GM18858 (cell line): ENCODE data around the gene CAMK2B.

ENCODE experiments used
- ATAC-seq: cut with Tn5 transposase; IDR thresholded peaks from one replicate; pipeline ENCODE4 v1.9.1; 2021; ENCODE audit not compliant: unreplicated experiment

CAMK2B gene

GRCh38 chr7:44330331-44330730 is 4.9 kb upstream of the CAMK2B start:
- no peak for ATAC-seq

DNA sequence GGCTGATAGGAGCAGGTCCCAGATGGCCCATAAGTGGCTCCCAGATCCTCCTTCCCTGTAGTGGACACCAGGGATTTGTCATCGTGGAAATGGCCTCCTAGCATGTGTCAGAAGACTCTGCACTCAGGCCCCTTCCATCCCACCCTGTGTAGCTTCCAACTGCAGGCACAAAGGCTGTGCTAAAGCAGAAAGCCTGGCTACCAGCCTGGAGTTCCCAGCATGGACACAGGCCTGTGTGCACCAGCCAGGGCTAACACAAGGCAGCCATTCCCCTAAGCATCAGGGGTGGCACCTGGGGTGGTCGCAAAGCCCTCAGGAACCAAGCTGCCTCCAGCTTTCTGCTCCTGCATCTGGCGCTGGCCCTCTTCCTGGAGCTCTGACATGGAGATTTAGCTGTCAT is 4.5 kb upstream of the CAMK2B start:
- no peak for ATAC-seq

DNA sequence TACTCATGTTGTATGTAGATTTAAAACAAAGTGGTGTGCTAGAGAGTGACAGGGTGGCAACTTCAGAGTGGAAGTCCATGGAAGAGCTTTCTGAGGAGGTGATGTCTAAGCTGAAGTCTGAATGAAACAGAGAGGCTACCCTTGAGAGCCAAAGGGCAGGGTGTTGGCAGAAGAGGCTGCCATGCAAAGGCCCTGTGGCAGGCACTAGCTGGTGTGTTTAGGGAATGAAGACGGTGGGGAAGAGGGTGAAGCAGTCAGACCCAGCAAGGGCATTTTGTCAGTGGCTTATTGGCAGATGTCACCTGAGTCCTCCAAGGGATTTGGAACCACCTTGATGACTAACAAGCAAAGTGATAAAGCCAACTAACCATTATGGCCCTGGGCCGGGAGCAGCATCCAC is 3.7 kb upstream of the CAMK2B start:
- no peak for ATAC-seq

- no peak for ATAC-seq
Measured at GRCh38 chr7:44327981-44328380, 2.6 kb upstream of the CAMK2B start.

DNA sequence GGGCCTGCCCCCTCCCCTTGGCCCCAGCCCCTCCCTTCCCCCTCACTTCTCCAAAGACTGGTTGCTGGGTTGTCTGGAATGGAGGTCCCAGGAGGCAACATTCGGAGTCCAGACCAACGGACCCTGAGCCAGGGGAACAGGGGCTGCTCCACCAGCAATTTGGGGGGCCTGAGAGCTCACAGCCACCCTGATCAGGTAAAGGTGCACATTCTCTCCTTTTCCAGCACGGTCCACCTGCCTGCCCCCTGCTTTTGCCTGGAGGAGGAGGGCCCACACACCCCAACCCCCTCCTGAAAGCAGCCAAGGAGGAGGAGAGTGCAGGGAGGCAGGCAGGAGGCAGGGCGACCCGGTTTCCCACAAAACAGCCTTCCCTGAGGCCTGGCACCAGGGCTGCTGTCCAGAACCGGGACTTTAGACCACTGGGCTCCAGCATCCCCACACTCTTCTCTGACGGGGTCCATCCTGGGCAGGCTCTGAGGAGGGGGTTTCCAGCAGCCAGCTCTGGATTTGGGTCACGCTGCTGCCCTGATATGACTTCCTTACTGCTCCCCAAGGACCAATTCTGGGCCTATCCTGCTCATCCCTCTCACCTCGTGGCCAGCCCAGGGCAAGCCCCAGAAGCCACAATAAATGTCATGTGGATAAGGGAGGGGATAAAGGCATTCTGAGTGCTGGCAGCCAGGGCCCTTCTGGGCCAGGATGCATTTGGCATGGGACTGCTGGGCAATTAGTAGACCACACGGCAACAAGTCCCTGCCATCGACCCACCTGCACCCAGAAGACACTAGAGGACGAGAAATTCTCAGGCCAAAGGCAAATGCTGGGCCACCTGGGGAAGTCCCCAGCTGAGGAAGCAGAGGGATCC is 1.1 kb upstream of the CAMK2B start:
- ATAC-seq, result no peak

GRCh38 chr7:44325811-44326241 is 432 bp upstream of the CAMK2B start:
- no peak for ATAC-seq

DNA sequence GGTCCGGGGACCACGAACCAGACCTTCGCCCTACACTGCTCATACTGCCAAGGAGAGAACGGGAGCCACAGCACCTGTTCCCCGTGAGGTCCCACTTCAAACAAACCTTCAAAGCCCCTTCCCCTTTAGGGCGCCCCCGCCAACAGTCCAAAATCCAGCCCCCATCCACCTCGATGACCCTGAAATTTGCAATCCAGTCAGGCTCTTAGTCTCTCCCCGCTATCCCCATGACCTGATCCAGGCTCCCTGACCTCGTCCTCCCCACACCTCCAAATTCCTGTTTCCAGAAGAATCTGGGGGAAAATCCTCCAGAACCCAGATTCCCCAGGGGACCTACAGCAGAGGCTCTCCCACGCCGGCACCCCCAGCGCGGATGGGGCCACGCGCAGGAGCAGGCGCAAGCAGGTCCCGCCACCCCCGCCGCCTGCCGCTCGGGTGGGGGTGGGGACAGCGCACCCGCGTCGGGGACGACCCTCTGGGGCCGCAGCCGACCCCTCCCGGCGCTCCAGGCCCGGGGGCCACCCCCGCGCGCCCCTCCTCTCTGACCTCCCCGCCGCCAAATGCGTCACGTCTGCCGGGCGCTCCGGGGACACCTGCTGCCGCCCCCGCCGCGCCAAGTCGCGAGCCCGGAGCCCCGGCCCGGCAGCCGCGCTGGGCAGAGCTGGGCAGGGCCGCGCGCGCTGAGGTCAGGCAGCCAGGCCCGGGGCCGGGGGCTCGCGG is 753 bp downstream of the CAMK2B start:
- no peak for ATAC-seq

DNA sequence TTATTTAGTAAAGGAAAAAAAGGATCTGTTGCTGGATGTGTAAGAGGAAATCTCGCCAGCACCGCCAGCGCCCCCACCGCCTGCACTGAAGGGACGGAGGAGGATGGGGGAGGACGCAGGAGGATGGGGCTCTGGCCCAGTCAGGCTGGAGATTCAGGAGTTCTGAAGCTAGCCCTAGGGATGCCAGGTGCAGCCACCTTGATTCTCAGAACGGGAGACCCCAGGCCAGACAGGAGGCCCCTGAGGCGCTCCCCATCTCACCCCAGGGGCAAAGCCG is 1.3 kb downstream of the CAMK2B start:
- no peak for ATAC-seq

DNA sequence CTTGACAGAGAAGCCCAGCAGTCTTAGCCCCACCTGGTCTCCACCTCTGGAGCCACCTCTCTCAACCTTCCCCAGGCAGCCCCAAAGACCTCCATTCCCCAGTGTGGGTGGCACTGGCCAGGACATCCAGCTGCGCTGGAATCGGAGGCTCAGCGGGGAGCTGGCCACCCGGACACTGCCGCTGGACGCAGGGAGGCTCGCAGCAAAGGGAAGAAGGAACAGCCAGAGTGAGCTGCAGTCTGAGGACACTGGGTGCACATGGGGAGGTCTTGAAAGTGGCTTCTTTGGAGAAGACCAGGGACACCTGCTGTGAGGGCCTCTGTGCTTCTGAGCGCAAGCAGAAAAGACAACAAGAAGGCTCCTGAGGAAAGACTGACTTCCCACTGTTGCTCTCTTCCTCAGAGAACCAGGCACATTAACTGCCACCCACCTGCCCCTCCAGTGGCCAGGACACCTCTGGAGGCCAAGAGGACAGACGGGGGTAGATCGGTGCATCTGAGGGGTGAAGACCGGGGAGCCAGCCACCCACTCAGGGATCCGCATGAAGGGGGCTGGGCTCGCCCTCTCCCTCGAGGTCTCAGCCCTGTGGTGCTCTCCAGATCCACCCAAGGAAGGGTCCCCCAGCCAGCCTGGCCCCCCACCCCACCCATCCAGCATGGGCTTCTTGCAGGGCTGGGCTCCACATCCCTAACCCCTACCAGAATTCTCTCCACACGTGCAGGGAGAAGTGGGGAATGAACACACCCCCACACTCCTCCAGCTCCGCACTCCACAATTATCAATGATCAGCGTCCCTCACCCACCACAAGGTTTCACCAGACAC is 1.8 kb downstream of the CAMK2B start:
- no peak for ATAC-seq

DNA sequence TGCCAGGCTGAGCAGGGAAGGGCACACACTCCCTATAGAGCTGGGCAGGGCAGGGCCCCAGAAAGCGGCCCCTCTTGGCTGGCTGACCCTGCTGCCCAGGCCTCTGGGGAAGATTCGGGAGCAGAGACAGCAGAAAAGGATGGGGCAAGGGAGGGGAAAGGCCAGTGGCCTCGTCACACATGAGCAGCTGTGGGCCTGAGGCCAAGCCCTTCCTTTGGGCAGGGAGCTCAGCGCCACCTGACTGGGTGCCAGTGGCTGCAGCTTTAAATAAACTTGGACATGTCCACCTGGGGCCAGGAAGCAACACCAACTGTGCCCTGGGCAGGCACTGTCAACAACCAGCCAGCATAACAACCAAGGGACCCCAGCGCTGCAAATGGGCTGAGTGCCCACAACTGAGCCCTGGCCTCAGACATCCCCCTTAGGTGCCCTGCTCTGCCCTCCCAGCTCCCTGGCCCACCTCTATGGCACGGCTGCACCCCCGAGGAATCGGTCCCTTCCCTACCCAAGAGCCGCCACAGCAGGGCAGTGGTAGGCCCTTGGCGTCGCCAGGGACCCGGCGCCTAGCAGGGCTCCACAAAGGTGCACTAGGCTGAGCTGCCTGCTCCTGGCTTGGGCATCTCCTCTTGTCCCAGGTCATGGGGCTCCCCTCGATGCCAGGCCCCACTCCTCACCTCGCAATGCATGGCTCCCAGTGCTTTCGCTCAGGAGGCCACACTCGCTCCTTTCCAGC is 2.6 kb downstream of the CAMK2B start:
- no peak for ATAC-seq

GRCh38 chr7:44321796-44322195 is 3.6 kb downstream of the CAMK2B start:
- ATAC-seq, result no peak

GRCh38 chr7:44320794-44321371 is 4.5 kb downstream of the CAMK2B start:
- ATAC-seq, result no peak

DNA sequence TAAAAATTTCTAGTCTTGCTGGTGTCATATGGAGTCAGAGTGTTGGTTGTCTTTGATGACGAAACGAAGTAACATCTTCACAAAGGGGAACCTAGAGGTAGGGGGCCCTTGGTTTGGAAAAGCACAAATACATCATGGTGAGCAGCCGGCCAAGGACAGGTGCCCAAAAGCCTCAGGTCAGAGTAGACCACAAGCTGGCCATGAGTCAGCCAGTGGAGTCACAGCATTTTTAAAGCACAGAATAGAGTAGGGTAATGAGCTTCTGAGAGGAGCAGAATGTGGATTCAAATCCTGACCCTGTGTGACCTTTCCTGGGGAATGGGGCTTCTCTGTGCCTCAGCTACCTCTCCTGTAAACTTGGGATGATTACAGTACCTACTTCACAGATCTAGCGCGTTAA is 5.3 kb downstream of the CAMK2B start:
- no peak for ATAC-seq

DNA sequence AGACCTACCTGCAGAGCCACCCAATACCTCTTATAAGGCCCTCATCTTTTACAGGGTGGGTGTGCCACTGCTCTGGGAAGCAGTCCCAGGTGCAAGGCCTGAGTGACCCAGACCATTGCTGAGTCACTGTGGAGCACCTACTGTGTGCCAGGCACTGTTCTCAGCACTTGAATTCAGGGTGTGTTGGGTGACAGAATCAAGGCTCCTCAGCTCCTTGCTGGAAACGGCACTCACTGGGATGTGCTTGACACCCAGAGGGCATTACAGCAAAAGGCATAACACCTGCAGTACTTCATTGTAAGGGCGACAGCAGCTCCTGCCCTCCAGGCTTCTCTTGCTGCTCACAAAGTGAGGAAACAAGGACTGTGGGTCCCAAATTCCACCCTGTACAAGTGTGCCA is 7.1 kb downstream of the CAMK2B start:
- ATAC-seq, result no peak

DNA sequence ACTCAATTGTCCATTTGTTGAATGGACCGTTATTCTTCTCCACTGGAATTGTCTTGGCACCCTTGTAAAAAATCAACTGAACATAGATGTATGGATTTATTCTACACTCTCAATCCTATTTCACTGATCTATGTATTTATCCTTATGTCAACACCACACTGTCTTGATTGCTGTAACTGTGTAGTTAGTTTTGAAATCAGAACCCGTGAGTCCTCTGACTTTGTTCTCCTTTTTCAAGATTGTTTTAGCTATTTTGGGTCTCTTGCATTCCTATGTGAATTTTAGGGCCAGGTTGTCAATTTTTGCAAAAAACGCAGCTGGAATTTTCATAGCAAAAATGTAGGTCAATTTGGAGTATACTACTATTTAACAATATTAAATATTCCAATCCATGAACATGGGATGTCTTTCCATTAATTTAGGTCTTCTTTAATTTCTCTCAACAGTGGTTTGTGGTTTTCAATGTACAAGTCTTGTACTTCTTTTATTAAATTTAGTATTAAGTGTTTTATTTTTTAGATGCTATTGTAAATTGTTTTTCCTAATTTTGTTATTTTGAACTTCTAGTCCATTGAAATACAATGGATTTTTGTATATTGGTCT is 10.0 kb downstream of the CAMK2B start:
- no peak for ATAC-seq

DNA sequence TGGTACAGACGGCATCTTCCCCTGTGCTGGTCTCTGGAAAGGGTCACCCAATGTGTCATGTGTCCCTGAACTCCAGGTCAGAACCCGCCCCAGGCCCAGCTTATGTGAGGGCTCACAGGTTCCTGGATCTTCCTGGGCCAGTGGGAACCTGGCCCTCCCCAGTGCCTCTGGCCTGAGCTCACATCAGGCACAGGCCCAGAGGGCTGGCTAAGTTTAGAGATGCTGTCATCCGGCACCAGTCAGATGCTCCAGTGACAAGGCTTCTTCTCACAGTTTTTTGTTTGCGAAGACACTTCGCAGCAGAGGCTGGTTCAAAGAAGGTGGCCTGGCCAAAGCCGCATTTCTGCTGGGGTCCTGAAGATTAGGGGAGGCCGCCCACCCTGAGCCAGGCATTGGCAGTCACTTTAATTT is 11.8 kb downstream of the CAMK2B start:
- no peak for ATAC-seq

DNA sequence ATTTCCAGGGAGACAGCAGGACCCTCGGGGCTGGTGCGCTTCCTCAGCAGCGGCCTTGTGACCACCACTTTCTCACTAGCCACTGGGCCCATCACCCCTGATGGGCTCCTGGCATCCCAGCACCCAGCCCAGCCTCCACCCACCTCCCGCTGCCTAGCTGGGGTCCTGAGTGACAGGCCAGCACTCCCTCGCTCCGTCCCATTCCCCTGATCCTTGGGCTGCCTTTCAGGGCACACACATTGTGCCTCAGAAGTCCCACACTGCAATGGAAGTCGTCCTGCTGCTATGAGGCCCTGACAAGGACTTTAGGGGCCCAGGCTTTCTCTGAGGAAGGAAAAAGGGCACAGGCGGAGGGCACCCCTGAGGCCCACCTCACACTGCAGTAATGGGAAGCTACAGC is 12.4 kb downstream of the CAMK2B start:
- no peak for ATAC-seq

GRCh38 chr7:44311561-44312495 is 13.6 kb downstream of the CAMK2B start:
- no peak for ATAC-seq

GRCh38 chr7:44310221-44310848 is 15.1 kb downstream of the CAMK2B start:
- ATAC-seq, result no peak
